Activated CD4-positive, alpha-beta T cell treated with anti-CD3 and anti-CD28 coated beads, Interleukin-2, amount 50 U/mL, for 48 hours (primary cell): ENCODE results near the gene TTC39B.

Experiments used
- DNase-seq, 2 experiments: peaks; one replicate each; pipeline ENCODE4 v3.0.0-alpha.2; 2020

TTC39B gene

DNA sequence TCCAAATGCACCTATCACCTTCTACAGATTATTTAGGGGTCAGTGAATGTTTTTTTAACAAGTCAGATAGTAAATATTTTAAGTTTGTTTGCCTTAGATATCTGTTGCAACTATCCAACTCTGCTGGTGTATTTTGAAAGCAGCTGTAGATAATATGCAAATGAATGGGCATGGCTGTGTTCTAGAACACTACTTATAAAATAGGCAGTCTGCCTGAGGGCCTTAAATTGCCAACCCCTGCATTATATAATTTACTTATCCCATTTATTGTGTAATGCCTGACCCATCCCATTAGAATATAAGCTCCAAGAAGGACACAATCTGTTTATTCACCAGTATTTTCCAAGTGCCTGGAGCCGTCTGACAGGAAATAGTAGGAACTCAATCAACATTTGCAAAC lies 149.0 kb downstream of the TTC39B start:
- no peak for DNase-seq

DNA sequence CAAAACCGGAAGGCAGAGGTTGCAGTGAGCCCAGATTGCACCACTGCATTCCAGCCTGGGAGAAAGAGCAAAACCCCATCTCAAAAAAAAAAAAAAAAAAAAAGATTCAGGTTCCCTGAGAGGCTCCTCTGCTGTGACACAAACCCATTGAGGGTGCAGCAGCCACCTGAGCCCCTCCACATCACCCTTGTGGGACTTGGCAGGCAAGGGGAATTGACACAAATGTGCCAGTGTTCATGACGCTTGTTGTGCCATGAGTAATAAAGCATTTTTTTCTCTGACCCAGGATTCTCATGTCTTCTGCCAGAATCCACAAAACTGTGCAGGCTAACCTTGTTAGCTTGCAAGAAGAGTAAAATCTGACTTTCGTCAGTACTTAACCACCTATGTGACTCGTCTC lies 149.6 kb downstream of the TTC39B start:
- DNase-seq, result no peak

DNA sequence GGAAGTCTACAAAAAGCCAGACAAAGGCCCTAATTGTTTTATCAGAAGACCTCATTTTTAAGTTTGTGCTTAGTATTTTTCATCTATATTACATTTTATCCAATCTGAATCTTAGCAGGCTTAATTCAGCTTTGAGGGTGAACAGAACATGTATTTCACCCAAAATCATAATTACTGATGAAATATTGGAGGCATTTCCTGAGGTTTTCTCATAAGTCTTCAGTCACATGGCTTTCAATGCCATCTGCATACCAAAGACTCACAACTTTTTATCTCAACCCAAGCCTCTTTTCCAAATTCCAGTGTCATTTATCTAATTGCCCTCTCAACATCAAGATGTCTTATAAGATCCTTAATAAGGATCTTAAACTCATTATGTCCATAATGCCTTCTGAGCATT lies 150.8 kb downstream of the TTC39B start:
- DNase-seq, result no peak

DNA sequence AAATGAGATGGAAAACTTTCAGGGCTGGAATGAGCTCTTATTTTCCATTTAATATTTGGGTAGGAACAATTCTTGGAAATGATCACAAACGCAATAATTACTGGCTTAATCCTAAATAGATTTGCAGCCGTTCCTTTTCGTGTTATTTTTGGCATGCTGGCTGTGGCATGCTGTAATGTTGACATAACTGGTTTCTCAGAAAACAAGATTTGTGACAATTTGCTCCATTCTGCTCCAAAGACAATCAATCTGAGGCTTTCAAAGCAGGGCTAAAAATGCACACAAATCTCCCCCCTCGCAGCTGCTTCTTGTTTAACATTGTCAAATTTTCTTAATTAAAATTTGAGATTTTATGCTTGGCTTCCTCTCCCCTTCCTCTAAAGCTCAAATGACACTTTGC lies 151.2 kb downstream of the TTC39B start:
- DNase-seq, result no peak

DNA sequence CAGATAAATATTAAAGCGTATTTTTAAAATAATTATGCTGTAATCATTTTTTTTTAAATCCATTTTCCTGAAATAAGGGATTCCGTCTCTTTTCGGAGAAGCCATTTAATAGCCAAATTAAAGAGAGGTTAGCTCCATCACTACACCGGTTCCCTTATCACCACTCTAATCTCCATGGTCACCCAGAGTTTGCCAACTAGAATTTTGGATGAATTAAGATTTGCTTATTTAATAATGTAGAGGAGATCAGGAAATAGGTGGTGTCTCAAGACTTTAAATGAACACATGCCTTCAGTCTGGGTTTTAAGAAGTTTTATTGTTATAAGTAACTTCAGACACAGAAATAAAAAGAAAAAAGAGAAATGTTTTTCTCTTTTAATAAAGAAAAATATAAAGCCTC lies 151.7 kb downstream of the TTC39B start:
- DNase-seq, result no peak

DNA sequence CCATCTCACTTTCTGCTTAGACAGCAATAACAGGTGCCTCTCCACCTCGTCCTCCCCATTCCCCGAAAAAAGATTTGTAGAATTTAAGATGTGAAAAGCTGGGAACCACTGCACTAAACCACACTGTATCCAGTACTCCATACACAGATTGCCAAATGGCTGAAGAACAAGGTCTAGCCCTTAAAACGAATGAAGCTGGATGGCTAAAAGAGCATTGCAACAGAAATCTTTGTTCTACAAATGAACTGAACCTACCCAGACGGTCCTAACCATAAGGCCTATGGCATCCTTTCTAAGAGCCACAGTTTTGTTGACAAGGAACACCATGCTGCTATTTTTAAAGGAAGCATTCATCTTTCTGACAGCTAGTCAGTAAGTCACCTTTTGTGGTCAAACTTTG lies 152.3 kb downstream of the TTC39B start:
- DNase-seq, result no peak

DNA sequence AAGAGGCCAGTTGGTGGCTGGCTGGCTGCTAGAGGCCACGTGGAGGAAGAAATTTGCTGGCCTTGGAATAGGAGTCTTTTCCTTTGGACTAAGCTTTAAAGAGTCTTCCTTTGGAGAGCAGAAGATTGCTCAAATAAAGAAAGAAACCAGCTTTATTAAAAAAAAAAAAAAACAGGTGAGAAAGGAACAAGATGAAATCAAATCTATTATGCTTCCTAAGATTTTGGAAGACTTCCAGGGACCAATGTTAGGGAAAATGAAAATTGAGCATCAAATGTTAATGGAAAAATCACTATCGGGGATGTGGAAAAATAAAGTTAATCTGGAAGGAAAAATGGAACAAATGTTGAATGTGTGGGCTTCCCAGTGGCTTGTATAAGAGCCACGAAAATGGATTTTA lies 153.1 kb downstream of the TTC39B start:
- DNase-seq, result no peak

DNA sequence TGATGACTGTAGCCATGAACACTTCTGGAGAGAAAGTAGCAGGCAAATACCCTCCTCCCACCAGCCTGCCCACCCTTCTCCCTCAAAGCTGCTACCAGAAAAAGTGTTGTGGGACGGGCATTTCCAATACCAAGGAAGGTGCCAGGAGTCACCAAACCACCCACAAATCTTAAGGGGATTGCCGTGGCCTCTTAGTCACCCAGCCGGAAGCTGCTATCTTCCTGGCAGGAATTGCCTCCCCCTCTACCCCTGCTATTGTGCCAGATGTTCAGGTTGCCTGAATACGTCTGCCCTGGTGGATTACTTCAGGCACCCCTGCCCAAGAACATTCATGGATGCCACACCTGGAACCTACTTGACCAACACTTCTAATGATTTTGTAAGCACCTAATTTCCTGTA lies 156.1 kb downstream of the TTC39B start:
- no peak for DNase-seq

DNA sequence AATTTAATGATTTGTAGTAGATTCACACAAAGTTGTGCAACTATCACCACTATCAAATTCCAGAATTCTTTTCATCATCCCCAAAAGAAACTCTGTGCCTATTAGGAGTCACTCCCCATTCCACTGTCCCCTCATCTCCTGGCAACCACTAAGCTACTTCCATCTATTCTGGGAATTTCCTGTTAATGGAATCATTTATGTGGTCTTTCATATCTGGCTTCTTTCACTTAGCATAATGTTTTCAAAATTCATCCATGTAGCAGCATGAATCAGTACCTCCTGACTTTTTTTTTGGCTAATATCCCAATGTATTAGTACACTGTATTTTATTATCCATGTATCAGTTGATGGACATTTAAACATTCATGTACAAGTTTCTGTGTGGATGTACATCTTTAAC lies 157.6 kb downstream of the TTC39B start:
- no peak for DNase-seq

DNA sequence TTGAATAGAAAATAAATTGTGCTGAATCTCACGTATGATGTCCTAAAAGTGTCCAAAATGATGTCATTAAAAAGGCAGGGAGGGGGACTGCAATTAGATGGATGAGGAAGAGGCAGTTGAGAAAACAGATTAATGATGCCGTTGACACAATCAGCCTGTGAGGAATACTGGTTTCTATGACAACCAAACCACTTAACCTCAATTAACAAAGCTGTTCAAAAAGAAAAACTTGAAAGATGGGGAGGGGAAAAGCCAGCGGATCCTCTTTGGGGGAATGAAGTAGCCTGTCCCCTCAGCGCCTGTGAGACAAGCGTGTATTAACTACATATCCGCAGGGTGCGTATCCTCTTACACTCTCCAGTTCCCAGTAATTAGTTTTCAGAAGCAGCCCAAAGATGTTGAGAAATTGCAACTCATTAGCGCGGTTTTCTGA lies 160.7 kb downstream of the TTC39B start:
- DNase-seq, result no peak

DNA sequence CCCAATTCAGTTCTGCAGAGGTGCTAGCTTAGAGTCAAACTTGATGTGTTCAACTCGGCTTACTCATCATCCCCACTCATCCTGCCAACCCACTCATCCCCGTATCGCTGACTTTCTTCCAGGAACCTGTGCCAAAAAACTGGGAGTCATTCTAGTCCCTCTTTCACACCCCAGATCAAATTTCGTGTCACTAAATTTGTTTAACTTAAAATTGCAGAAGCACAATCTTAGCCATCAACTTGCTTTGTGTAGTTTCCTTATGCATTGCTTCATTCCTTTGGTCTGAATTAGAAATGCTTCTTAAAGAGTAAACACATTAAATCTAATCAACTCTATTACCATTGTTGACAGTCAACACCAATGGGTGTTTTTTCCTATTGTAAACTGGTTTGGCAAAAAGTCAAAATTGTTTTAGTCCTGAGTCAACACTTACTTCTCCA lies 162.4 kb downstream of the TTC39B start:
- no peak for DNase-seq

DNA sequence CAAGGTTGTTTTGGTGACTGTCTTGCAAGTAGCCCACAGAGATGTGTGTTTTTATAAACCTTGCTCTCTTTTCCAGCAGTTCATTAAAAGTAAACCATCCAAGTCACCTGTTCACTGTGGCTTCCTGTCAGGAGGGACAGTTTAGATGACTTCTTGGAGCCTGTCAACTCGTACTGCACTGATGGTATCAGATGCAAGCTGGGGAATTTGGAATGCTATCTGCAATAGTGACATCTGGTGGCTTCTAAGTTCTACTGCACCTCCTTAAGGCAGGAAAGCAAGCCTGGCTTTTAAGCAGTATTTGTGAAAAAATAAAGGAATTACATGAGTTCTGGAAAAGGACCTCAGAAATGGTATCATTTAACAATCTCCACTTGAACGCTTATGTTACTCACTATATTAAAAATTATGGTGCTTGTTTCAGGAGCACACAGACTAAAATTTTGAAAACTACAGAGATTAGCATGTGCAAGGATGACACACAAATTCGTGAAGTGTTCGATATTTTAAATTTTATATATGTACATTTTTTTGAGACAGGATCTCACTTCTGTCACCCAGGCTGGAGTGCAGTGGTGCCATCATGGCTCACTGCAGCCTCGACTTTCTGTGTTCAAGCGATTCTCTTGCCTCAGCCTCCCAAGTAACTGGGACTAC lies 164.0 kb downstream of the TTC39B start:
- DNase-seq, result no peak

DNA sequence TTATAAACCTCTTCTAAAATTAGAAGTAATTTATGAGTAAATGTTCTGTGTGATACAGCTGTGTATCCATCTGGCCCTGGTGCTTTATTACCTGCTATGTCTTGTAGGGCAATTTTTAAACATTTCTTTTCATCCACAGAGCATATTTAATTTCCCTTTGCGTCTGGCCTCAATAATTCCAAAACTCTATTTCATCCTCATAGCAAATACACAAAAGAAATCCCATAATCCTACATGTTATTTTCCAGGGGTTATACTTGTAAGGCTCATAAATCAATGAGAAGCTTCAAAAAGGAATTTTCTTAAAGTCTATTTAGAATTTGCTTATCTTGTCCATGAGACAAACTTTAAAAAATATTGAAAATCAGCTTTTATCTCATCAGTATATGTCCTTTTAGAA lies 167.0 kb downstream of the TTC39B start:
- DNase-seq, result no peak

DNA sequence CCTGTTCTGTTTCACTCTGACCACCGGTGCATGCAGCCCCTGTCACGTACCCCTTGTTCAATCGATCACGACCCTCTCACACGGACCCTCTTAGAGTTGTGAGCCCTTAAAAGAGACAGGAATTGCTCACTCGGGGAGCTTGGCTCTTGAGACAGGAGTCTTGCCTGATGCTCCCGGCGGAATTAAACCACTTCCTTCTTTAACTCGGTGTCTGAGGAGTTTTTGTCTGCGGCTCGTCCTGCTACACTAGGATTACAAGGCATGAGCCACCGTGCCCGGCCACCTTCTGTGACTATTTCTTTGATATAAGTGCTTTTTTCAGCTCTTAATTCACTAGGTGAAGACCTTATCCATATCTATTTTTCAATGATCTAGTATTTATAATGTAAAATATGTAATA lies 167.5 kb downstream of the TTC39B start:
- no peak for DNase-seq

DNA sequence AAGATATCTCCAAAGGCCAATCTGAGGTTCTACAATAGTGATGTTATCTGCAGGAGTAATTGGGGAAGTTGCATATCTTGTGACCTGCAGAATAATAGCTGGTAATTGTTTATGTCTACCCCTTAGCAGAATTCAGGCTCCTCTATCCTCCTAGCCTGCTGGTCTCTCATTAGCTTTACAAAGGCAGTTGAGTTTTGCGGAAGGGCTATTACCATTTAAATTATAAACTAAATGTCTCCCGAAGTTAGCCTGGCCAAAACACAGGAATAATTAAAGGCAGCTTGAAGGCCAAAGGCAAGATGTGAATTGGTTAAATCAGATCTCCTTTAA lies 168.7 kb downstream of the TTC39B start:
- DNase-seq, result no peak

DNA sequence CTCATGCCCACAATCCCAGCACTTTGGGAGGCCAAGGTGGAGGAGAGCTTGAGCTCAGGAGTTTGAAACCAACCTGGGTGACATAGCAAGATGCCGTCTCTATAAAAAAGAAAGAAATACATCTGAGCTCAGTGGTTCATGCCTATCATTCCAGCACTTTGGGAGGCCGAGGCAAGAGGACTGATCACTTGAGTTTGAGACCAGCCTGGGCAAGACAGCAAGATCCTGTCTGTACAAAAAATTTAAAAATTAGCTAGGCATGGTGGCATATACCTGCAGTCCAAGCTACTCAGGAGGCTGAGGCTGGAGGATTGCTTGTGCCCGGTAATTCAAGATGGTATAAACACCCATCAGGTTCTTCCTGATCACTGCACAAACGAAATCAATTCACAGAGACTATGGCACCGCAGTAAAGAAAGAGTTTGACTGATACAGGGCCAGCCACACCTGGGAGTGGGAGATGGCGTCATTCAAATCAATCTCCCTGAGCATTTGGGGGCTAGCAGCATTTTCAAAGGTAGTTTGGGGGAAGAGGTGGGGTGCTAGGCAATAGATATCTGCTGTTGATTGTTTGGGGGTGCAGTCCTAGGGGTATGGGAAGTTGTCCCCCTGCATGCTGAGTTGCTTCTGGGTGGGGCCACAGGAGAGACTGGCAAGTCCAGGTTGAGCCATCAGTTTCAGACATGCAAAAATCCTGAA lies 169.2 kb downstream of the TTC39B start:
- no peak for DNase-seq

DNA sequence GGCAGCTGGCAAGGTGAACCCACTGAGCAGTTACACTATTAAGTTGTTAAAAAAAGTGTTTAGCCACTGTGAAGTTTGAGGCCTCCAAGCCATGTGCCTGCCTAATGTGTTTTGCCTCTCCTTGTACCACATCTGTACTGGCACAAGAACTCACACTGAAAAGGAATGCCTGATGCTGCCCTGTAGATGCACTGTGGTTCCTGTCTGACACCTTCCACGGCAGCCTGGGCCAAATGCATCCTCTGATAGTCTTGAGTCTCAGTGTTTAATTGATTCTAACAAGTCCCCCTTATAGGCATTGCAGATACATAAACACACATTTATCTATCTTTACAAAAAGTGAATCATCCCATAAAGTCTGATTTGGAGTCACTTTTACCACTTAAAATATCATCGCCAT lies 169.9 kb downstream of the TTC39B start:
- DNase-seq, result no peak

DNA sequence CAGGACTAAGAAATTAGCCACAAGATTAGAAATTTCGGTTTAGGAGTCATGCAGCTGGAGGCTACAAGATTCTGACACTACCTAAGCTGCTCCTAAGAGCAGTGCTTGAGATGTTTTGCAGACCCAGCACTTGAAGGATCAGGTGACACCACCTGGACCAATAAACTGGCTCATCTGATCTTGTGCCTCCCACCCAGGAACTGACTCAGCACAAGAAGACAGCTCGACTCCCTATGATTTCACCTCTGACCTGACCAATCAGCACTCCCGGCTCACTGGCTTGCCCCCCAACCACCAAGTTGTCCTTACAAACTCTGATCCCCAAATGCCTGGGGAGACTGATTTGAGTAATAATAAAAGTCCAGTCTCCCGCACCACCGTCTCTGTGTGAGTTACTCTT lies 170.4 kb downstream of the TTC39B start:
- no peak for DNase-seq

DNA sequence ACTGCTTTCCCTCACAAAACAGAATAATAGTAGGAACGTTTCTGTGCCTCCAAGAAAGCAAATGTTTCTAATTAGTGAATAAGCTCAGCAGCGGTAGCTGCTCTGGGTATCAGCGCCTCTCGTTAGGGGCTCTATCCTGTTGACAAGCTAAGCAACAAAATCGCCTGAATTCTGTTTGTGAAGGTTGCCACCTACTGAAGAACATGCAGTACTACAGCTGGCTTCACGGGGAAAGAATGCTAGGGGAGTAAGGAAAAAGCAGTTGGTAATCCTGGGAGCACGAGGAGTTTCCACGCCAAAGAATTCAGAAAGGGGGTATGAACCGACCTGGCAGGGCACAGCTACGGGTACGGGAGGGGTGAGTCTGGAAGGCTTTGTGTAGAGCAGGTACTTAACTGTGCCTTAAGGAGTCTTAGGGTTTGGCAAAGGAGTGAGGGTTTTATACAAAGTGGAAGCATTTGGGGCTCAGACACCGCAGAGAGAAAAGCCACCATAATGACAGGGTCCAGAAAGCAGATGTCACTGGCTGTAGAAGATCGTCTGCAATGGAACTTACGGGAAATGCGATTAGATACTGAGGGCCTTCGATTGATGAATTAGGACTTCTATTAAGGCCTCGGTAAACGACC lies 171.7 kb downstream of the TTC39B start:
- peak; percentile 24 to 48 for DNase-seq

DNA sequence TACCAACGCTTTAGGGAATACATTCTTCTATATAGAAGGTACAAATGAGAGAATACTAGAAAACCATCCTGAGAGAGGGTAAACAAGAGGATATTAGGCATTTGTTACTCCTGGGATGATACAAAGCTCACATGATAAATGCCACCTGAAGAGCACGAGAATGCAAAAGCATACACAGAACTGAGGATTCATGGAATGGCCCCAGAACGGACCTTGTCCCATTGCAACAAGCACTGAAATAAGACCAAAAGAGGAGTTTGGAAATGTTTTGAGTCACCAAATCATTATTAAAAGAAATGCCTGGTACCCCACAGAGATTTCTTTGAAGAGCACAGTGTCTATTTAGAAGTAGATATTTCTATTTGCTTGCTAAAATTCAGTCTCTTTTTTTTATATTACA lies 173.5 kb downstream of the TTC39B start:
- DNase-seq, result no peak

DNA sequence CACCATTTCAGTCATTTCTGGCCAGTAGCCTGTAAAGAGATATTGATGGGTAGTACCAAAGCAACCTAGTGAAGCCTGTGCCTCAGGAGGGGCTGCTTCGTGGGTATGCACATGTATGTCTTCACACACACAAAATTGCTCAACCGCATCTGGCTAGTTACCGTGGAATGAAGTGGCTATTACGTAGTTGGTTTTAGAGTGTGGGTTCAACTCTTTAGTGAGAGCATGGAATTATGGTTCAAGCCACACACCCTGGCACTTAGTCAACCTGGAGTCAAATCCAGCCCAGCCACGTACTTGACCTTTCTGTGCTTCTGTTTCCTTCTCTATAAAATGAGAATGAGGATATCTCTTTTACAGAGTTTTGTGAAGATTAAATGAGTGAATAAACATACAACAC lies 174.9 kb downstream of the TTC39B start:
- DNase-seq, result no peak

DNA sequence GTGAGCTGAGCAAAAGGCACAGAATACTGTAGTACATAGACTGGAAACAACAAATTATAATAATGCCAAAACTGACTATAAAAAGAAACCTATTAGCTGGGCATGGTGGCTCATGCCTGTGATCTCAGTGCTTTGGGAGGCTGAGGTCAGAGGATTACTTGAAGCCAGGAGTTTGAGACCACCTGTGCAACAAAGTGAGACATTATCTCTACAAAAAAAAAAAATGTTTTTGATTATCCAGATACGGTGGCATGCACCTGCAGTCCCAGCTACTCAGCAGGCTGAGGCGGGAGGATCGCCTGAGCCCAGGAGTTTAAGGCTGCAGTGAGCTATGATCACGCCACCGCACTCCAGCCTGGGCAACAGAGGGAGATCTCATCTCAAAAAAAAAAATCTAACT lies 175.9 kb downstream of the TTC39B start:
- no peak for DNase-seq

DNA sequence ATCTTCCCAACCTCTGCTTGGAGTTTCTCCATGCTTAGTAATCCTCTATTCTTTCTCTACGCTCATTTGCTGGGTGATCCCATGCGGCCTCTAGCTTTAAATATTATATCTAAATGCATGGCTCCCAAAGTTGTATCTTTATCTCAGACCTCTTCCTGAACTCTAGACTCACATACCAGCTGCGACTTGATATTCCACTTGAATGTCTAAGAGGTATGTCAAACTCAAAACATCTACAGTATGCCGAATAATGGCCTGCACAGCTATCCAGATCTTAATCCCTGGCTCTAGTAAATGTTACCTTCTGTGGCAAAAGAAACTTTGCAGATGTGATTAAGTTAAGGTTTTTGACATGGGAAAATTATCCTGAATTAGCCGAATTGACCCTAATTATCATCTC lies 179.2 kb downstream of the TTC39B start:
- no peak for DNase-seq

DNA sequence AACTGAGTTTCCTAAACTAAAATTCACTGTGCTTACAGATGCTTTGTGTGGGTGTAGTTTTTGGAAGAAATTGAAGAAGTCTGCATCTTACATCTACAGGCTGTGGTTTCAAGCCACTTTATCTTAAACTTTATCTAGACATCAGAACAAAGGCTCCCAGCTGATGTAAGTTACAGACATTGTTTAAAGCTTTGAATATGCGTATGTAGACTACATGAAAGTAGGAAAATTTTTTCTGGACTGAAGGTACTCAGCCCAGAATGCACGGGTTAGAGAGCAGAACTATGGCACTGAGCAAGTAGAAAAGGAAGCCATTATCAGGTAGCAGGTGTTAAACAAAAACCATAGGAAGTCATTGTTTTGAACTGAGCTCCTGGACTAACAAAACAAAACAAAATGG lies 185.4 kb downstream of the TTC39B start:
- DNase-seq, result no peak

DNA sequence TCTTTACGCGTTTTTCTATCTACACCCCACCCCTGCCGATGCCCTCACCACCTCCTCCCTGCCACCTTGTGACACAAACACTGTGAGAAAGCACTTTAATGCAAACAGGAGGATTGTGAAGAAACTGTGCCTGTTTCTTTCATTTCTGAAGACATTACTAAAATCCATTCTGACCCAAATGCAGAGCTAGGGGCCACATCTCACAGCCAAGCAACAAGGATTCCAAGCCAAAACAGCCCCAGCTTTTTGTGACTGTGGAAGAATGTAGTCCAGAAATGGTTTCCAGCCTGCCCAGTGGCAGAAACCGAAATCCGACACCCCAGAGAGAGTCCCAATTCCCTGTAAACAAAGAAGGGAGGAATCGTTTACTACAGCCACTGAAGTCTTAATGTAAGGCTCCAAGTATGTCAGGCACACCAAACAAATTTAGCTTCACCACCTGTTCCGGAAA lies 190.9 kb downstream of the TTC39B start:
- no peak for DNase-seq
